HEK293T (cell line): ENCODE results near the gene EXOC4.

Source experiments
- BHLHE40 ChIP-seq: fragments of 450-650 bp; IDR thresholded peaks from 2 replicates; pipeline ENCODE4 v1.6.1; 2016; ENCODE audit warnings: mild to moderate bottlenecking, moderate library complexity, borderline replicate concordance
- CTBP1 ChIP-seq: fragments of 450-650 bp; IDR thresholded peaks from 2 replicates; pipeline ENCODE4 v1.6.1; 2016; ENCODE audit warnings: borderline replicate concordance
- ELF4 ChIP-seq: fragments of 450-650 bp; IDR thresholded peaks from 2 replicates; pipeline ENCODE4 v1.6.1; 2017; ENCODE audit warnings: antibody characterized with exemption
- FOXA1 ChIP-seq: fragments of 450-650 bp; IDR thresholded peaks from 2 replicates; pipeline ENCODE4 v1.6.1; 2016; ENCODE audit warnings: mild to moderate bottlenecking
- FOXM1 ChIP-seq: fragments of 450-650 bp; IDR thresholded peaks from 2 replicates; pipeline ENCODE4 v1.6.1; 2017; ENCODE audit warnings: mild to moderate bottlenecking, borderline replicate concordance
- NFRKB ChIP-seq: fragments of 450-650 bp; IDR thresholded peaks from 2 replicates; pipeline ENCODE4 v1.6.1; 2016; ENCODE audit warnings: mild to moderate bottlenecking, moderate library complexity
- SP1 ChIP-seq: fragments of 450-650 bp; IDR thresholded peaks from 2 replicates; pipeline ENCODE4 v1.6.1; 2017
- SUZ12 ChIP-seq: fragments of 450-650 bp; IDR thresholded peaks from 2 replicates; pipeline ENCODE4 v1.6.1; 2016; ENCODE audit warnings: mild to moderate bottlenecking
- TARDBP ChIP-seq: fragments of 450-650 bp; IDR thresholded peaks from 2 replicates; pipeline ENCODE4 v1.6.1; 2016

- no peak for TF ChIP-seq FOXM1
- TF ChIP-seq CTBP1, result no peak
- no peak for TF ChIP-seq SUZ12
- TF ChIP-seq SP1, result no peak
- no peak for TF ChIP-seq FOXA1
- TF ChIP-seq NFRKB, result no peak
- no peak for TF ChIP-seq ELF4
- no peak for TF ChIP-seq BHLHE40
- no peak for TF ChIP-seq TARDBP
These were observed 77.2 kb downstream of the EXOC4 start for GRCh38 chr7:133330085-133330484.
